LNCAP (cell line): Measurements from ENCODE around the gene ARNT2.

ENCODE experiments used
- CTCF ChIP-seq: fragments of 450-650 bp; IDR thresholded peaks from 2 replicates; pipeline ENCODE4 v1.5.1; 2017; ENCODE audit warnings: mild to moderate bottlenecking

ARNT2 gene

DNA sequence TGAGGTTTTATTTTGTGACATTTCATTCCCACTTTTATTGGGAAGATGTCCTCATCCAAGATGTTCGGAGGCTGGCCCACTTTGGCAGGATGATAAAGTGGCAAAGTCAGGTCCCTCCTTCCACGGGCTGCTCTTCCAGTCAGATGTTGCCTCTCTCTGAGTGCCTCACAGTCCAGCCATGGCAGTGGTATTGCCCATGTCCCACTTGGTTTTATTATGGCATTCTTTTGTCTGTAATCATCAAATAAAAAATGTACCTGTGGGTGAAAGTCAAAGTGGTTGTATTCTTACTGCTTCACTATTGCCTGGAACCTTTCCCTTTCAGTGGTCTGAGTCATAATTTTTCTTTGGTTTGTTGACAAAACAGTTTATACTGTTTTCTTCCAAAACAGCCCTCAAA, 20.2 kb downstream of the ARNT2 start:
- TF ChIP-seq CTCF: no peak

DNA sequence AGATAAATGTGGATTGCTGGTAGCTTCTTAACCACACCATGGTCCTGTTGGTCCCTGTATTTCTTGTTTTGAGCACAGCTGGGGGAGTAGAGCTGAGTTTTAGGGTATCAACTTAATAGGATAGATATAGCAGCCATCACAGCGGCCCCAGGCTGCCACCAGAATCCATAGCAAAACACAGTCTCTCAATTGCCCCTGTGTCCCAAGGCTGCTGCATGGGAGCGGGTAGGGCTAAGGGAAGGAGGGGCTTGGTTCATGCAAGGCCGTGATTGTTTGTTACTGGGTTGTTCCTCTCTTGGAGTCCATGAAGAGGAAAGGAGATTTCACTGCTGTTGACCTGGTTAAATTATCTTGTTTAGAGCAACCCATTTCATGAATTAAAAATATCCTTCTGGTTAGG, 22.1 kb downstream of the ARNT2 start:
- no peak for TF ChIP-seq CTCF

DNA sequence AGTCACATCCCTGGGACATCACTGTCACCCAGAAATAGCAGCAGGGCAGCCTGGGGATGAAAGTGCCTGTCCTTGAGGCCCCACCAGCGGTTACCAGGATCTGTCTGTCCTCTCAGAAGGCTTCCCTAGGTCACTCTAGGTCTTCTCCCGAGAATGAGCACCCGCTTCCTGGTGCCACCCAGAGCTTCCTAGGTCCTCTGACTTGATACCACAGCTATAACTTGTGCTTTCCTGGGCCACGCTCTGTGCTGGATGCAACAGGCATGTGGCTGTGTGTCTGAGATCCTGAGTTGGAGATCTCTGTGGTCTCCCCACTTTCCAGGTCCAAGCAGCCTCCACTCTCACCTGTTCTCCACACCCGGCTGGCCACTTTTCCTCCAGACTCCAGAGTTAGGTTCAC, 25.8 kb downstream of the ARNT2 start:
- TF ChIP-seq CTCF: no peak

DNA sequence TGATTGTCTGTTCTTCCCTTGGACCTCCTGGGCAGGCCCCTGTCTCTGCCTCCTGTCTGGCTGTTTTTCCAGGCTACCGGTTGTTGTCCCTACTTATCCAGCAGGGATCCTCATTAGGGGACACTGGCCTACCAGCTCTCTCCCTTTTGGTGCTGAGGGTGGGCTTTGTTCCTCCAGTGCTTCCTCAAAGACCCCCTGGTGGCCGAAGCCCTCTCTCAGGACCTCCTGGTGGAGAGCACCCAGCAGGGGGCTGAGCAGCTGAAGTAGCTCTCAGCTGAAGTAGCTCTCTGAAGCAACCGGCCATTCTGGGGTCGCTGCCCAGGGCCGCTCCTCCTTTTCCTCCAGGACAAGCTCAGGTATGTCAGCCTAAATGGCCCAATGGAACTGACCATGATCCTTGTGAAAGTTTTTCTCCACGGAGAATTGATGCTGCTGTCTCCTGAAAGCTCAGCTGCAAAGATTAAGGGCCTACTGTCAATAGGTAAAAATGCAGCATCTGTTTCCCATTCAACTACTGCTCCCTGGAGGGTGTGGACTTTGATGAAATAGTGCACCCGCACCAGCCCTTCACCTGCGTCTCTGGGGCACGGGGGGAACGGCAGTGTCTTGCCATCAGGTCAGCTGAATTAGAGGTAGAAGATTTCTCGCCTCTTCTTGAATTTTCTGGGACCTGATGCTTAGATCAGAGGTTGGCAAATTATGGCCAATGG, 27.6 kb downstream of the ARNT2 start:
- no peak for TF ChIP-seq CTCF

DNA sequence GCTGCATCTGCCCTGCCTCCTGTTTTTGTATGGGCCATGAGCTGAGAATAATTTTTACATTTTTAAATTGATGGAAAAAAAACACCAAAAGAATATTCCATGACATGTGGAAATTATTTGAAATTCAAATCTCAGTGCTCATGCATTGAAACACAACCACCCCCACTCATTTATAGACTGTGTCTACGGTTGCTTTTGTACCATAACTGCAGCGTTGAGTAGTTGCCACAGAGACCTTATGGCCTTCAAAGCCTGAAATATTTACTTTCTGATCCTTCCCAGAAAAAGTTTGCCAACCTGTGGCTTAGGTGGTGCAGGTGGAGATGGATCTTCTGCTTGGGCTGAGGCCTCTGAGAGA, 28.1 kb downstream of the ARNT2 start:
- TF ChIP-seq CTCF: no peak

DNA sequence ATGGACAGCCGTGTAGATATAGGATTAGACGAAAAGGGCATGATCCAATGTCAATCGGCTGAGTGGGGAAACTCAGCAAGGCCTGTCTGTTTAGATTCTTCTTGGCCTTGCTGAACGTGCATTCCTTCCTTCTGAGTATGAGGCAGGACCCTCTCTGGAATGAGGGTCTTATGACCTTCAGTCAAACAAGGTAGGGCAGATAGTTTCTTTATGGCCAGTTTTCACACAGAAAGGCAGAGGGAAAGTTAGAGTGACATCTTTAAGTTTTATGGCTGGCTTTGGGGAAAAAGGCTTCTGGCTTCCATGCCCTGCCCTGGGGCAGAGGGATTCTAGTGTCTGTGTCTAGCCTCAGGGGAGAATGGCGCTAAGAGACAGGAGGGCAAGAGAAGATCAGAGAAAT, 29.7 kb downstream of the ARNT2 start:
- no peak for TF ChIP-seq CTCF

- no peak for TF ChIP-seq CTCF
Measured at GRCh38 chr15:80434926-80435720, 30.9 kb downstream of the ARNT2 start.
